ENCODE results near the gene TSC1.

DNA sequence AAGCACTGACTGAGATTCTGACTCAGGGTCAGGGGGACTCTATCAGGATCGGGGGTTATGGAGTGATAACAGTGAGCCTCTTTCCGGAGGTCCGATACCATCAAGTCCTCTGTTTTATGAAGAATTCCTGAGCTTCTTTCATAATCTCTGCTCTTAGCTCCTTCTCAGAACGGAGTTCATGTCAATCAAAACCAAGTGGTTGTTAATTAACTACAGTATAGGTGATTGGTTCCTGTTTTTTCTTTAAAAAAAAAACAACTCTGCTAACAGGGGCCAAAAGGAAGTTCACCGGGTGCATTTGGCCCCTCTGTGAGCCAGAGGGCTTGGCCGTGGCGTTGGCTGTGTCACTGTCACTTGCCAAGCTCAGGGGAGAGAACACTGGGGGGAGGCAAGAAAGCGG lies 38.0 kb upstream of the TSC1 start:
- no peak for TF ChIP-seq CTCF (conservative IDR thresholded peaks at IDR 0.05; ENCODE audit: low read depth, low read length)
- no peak for TF ChIP-seq EZH2 (IDR thresholded peaks at IDR 0.05; ENCODE audit: borderline replicate concordance, low read depth, low read length, poor library complexity, severe bottlenecking)

Measured in A673 (cell line).